ENCODE results near the gene PRRC2A. TPM values are rescaled to one million over a fixed set of nuclear protein-coding genes. Genes with fewer than 3 reads are reported as not detected.

Gene PRRC2A
- polyA plus RNA-seq, 1 donor, result 122 TPM

GRCh38 chr6:31676322-31676903 lies 55.9 kb downstream of the PRRC2A start:
- DNase-seq, result no peak
- no peak overlapping the region for H3K4me3 ChIP-seq (ENCODE audit: low read length)
- peaks cover 9% of the 10 kb centered on the region for H3K4me1 ChIP-seq (ENCODE audit: control insufficient read depth, insufficient read depth, low read length)
- WGBS (ENCODE audit: insufficient coverage, low lambda C conversion rate), result no CpG with 5 or more reads among the region's 4 CpGs
- no peaks in the 10 kb centered on the region for H3K27me3 ChIP-seq (ENCODE audit: control insufficient read depth, insufficient read depth, low read length)
- H3K27ac ChIP-seq (ENCODE audit: low read length), result no peak overlapping the region
- no peaks in the 10 kb centered on the region for H3K9me3 ChIP-seq (ENCODE audit: control insufficient read depth, low read depth, low read length)
- peaks cover 20% of the 10 kb centered on the region for H3K36me3 ChIP-seq (ENCODE audit: control insufficient read depth, insufficient read depth, low read length)

- Histone ChIP-seq H3K36me3 (ENCODE audit: control insufficient read depth, insufficient read depth, low read length) (peaks cover 15% of the 10 kb centered on the region), H3K9me3 (ENCODE audit: control insufficient read depth, low read depth, low read length) (no peaks in the 10 kb centered on the region), H3K4me1 (ENCODE audit: control insufficient read depth, insufficient read depth, low read length) (peaks cover 9% of the 10 kb centered on the region), H3K4me3 (ENCODE audit: low read length) (no peak overlapping the region), H3K27ac (ENCODE audit: low read length) (no peak overlapping the region), H3K27me3 (ENCODE audit: control insufficient read depth, insufficient read depth, low read length) (no peaks in the 10 kb centered on the region)
- no peak for DNase-seq
- WGBS (ENCODE audit: insufficient coverage, low lambda C conversion rate), result no CpG with 5 or more reads among the region's 6 CpGs
Observed at GRCh38 chr6:31676904-31677303, 56.4 kb downstream of the PRRC2A start.

- Histone ChIP-seq H3K36me3 (ENCODE audit: control insufficient read depth, insufficient read depth, low read length) (peaks cover 8% of the 10 kb centered on the region), H3K4me3 (ENCODE audit: low read length) (no peak overlapping the region), H3K4me1 (ENCODE audit: control insufficient read depth, insufficient read depth, low read length) (peaks cover 9% of the 10 kb centered on the region), H3K9me3 (ENCODE audit: control insufficient read depth, low read depth, low read length) (no peaks in the 10 kb centered on the region), H3K27me3 (ENCODE audit: control insufficient read depth, insufficient read depth, low read length) (no peaks in the 10 kb centered on the region), H3K27ac (ENCODE audit: low read length) (no peak overlapping the region)
- 75% methylated on average over 2 of the region's 8 CpGs for WGBS (ENCODE audit: insufficient coverage, low lambda C conversion rate)
- DNase-seq, result no peak
Observed at GRCh38 chr6:31677955-31678354, 57.4 kb downstream of the PRRC2A start.

- H3K9me3 ChIP-seq (ENCODE audit: control insufficient read depth, low read depth, low read length), result no peaks in the 10 kb centered on the region
- WGBS (ENCODE audit: insufficient coverage, low lambda C conversion rate), result 10% methylated on average over 2 of the region's 17 CpGs
- peak within 1 kb of the TSS; percentile 71 for H3K27ac ChIP-seq (ENCODE audit: low read length)
- peak; percentile 80 to 82 for DNase-seq
- H3K36me3 ChIP-seq (ENCODE audit: control insufficient read depth, insufficient read depth, low read length), result no peaks in the 10 kb centered on the region
- no peaks in the 10 kb centered on the region for H3K27me3 ChIP-seq (ENCODE audit: control insufficient read depth, insufficient read depth, low read length)
- peak within 1 kb of the TSS; percentile 53 for H3K4me3 ChIP-seq (ENCODE audit: low read length)
- H3K4me1 ChIP-seq (ENCODE audit: control insufficient read depth, insufficient read depth, low read length), result peaks cover 15% of the 10 kb centered on the region
Observed at GRCh38 chr6:31680226-31681134, 60.0 kb downstream of the PRRC2A start, which contains the start of gene LY6G5C. LY6G5C (minus strand) TSS chr6:31681067; CDS start chr6:31680373, 694 bp downstream.

- H3K27ac ChIP-seq (ENCODE audit: low read length), result peak overlapping the region; percentile 71
- no peaks in the 10 kb centered on the region for H3K9me3 ChIP-seq (ENCODE audit: control insufficient read depth, low read depth, low read length)
- peaks cover 15% of the 10 kb centered on the region for H3K4me1 ChIP-seq (ENCODE audit: control insufficient read depth, insufficient read depth, low read length)
- no peaks in the 10 kb centered on the region for H3K27me3 ChIP-seq (ENCODE audit: control insufficient read depth, insufficient read depth, low read length)
- peaks cover 3% of the 10 kb centered on the region for H3K36me3 ChIP-seq (ENCODE audit: control insufficient read depth, insufficient read depth, low read length)
- H3K4me3 ChIP-seq (ENCODE audit: low read length), result peak overlapping the region; percentile 53
- DNase-seq, result peak in 1 of 2 donors; percentile 63
- no CpG with 5 or more reads among the region's 40 CpGs for WGBS (ENCODE audit: insufficient coverage, low lambda C conversion rate)
Observed at GRCh38 chr6:31681135-31681671, 60.7 kb downstream of the PRRC2A start.

DNA sequence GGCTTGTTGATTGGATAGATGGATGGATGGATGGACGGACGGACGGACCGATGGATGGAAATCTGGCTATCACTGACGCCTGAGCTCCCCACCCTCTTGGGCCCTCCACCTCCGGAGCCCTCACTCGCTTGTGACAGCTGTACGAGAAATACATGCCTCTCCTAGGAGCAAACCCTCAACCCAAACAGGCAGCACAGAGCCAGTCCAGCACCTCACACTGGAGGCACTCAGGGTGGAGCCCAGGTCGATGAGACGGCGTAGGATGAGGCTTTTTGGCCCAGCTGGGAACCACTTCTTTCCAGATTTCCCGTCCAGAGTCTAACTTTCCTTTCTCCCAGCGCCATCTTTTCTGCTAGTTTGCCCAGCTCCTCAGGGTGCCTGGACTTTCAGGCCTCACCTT lies 63.1 kb downstream of the PRRC2A start:
- DNase-seq, result peak in 1 of 2 donors; percentile 47

DNA sequence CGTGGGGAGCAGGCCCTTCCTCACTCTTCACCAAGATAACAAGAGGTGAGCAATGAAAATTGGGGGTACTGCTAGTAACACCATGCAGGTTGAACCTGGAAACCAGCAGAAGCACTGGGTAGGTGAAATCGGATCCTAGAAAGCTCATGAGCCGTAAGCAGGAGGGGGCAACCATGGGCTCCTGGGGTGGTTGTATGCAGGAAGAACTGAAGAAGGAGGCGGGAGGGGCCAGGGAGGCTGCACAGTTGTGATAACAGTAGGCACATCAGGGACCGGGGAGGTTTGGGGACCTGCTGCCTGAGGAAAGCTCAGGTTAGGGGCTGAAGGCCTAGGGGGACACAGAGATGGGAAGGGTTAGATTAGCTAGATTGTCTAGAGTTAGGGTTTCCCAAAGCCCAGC lies 66.0 kb downstream of the PRRC2A start:
- no peak overlapping the region for H3K4me3 ChIP-seq (ENCODE audit: low read length)
- no peak overlapping the region for H3K27ac ChIP-seq (ENCODE audit: low read length)
- H3K27me3 ChIP-seq (ENCODE audit: control insufficient read depth, insufficient read depth, low read length), result no peaks in the 10 kb centered on the region
- WGBS (ENCODE audit: insufficient coverage, low lambda C conversion rate), result no CpG with 5 or more reads among the region's 5 CpGs
- DNase-seq, result no peak
- H3K9me3 ChIP-seq (ENCODE audit: control insufficient read depth, low read depth, low read length), result no peaks in the 10 kb centered on the region
- peaks cover 54% of the 10 kb centered on the region for H3K36me3 ChIP-seq (ENCODE audit: control insufficient read depth, insufficient read depth, low read length)
- H3K4me1 ChIP-seq (ENCODE audit: control insufficient read depth, insufficient read depth, low read length), result peaks cover 18% of the 10 kb centered on the region

More for the DNA sequence above, 63.1 kb downstream of the PRRC2A start:
- Histone ChIP-seq H3K27me3 (ENCODE audit: control insufficient read depth, insufficient read depth, low read length) (no peaks in the 10 kb centered on the region), H3K4me3 (ENCODE audit: low read length) (peak overlapping the region; percentile 51), H3K36me3 (ENCODE audit: control insufficient read depth, insufficient read depth, low read length) (peaks cover 27% of the 10 kb centered on the region), H3K9me3 (ENCODE audit: control insufficient read depth, low read depth, low read length) (no peaks in the 10 kb centered on the region), H3K27ac (ENCODE audit: low read length) (peak overlapping the region; percentile 78), H3K4me1 (ENCODE audit: control insufficient read depth, insufficient read depth, low read length) (peaks cover 15% of the 10 kb centered on the region)
- no CpG with 5 or more reads among the region's 13 CpGs for WGBS (ENCODE audit: insufficient coverage, low lambda C conversion rate)

DNA sequence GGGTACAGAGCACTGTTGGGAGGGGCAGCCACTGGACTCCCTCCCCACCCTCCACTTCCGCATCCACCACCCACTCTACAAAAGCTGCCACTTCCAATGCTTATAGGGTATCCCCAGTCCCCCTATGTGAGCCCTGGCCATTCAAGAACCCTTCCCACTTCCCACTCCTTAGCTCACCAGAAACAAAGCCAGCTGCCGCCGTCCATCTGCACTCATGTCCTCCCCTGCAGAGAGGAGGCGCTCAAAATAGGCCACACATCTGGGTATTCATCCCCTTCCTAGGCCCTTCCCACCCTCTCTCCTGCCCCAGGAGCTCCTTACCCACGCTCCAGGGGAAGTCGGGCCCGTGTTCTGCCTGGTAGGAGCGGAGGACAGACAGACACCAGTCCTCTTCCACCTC lies 66.8 kb downstream of the PRRC2A start:
- H3K27ac ChIP-seq (ENCODE audit: low read length), result no peak overlapping the region
- peaks cover 60% of the 10 kb centered on the region for H3K36me3 ChIP-seq (ENCODE audit: control insufficient read depth, insufficient read depth, low read length)
- no CpG with 5 or more reads among the region's 8 CpGs for WGBS (ENCODE audit: insufficient coverage, low lambda C conversion rate)
- no peak overlapping the region for H3K4me3 ChIP-seq (ENCODE audit: low read length)
- no peak for DNase-seq
- H3K4me1 ChIP-seq (ENCODE audit: control insufficient read depth, insufficient read depth, low read length), result peaks cover 18% of the 10 kb centered on the region
- H3K27me3 ChIP-seq (ENCODE audit: control insufficient read depth, insufficient read depth, low read length), result no peaks in the 10 kb centered on the region
- no peaks in the 10 kb centered on the region for H3K9me3 ChIP-seq (ENCODE audit: control insufficient read depth, low read depth, low read length)
